Skeletal muscle satellite cell (primary cell): ENCODE measurements around the gene SSTR5.
"Not testable (repeated sequence)": the region's sequence is repeated elsewhere in the genome, so short reads cannot be mapped to it uniquely, and the experiment has no call there.

Experiments
- H3K27me3 ChIP-seq: 2 replicates; pipeline ENCODE4 v1.7.0; 2013; ENCODE audit warnings: low read length; ENCODE audit not compliant: control insufficient read depth, insufficient read depth
- H3K36me3 ChIP-seq: 2 replicates; pipeline ENCODE4 v1.7.0; 2013; ENCODE audit warnings: mild to moderate bottlenecking, control low read depth, low read length; ENCODE audit not compliant: insufficient read depth
- H3K4me1 ChIP-seq: 2 replicates; pipeline ENCODE4 v1.7.0; 2013; ENCODE audit warnings: low read length; ENCODE audit not compliant: control insufficient read depth, insufficient read depth
- H3K4me2 ChIP-seq: 2 replicates; pipeline ENCODE4 v1.7.0; 2013; ENCODE audit warnings: mild to moderate bottlenecking, low read length
- H3K4me3 ChIP-seq: 2 replicates; pipeline ENCODE4 v1.7.0; 2013; ENCODE audit warnings: low read length
- H3K9ac ChIP-seq: 2 replicates; pipeline ENCODE4 v1.7.0; 2013; ENCODE audit warnings: mild to moderate bottlenecking, low read depth, low read length, moderate library complexity
- H3K9me3 ChIP-seq: replicated peaks from 2 replicates; pipeline ENCODE4 v1.7.0; 2013; ENCODE audit warnings: mild to moderate bottlenecking, control low read depth, low read length

Gene SSTR5

GRCh38 chr16:1089439-1089821 lies 16.9 kb downstream of the SSTR5 start:
- H3K27me3 ChIP-seq = peaks cover 26% of the 10 kb centered on the region
- no peak overlapping the region for H3K4me2 ChIP-seq
- H3K4me1 ChIP-seq = peaks cover 6% of the 10 kb centered on the region
- peaks cover 6% of the 10 kb centered on the region for H3K9me3 ChIP-seq
- H3K36me3 ChIP-seq = no peaks in the 10 kb centered on the region
- H3K9ac ChIP-seq = no peak overlapping the region
- H3K4me3 ChIP-seq = no peak overlapping the region

GRCh38 chr16:1089822-1090619 lies 17.5 kb downstream of the SSTR5 start:
- peaks cover under 1% of the 10 kb centered on the region for H3K9me3 ChIP-seq
- no peaks in the 10 kb centered on the region for H3K36me3 ChIP-seq
- peaks cover 26% of the 10 kb centered on the region for H3K27me3 ChIP-seq
- peaks cover 6% of the 10 kb centered on the region for H3K4me1 ChIP-seq
- no peak overlapping the region for H3K9ac ChIP-seq
- H3K4me3 ChIP-seq = no peak overlapping the region
- no peak overlapping the region for H3K4me2 ChIP-seq

GRCh38 chr16:1090620-1091587 lies 18.4 kb downstream of the SSTR5 start:
- peaks cover 6% of the 10 kb centered on the region for H3K4me1 ChIP-seq

GRCh38 chr16:1091992-1092552 lies 19.5 kb downstream of the SSTR5 start:
- no peaks in the 10 kb centered on the region for H3K9me3 ChIP-seq

More at GRCh38 chr16:1090620-1091587, 18.4 kb downstream of the SSTR5 start:
- Histone ChIP-seq H3K27me3 (peaks cover 26% of the 10 kb centered on the region), H3K9ac (no peak overlapping the region), H3K4me3 (no peak overlapping the region), H3K4me2 (no peak overlapping the region), H3K36me3 (no peaks in the 10 kb centered on the region), H3K9me3 (no peaks in the 10 kb centered on the region)

GRCh38 chr16:1092685-1093283 lies 20.2 kb downstream of the SSTR5 start:
- H3K4me3 ChIP-seq, H3K36me3 ChIP-seq, H3K9ac ChIP-seq, H3K4me2 ChIP-seq, H3K9me3 ChIP-seq: not testable (repeated sequence)
- peaks cover 23% of the 10 kb centered on the region for H3K27me3 ChIP-seq
- peaks cover 13% of the 10 kb centered on the region for H3K4me1 ChIP-seq

More at GRCh38 chr16:1091992-1092552, 19.5 kb downstream of the SSTR5 start:
- H3K4me3 ChIP-seq = no peak overlapping the region
- H3K36me3 ChIP-seq = no peaks in the 10 kb centered on the region
- H3K9ac ChIP-seq = no peak overlapping the region
- peaks cover 26% of the 10 kb centered on the region for H3K27me3 ChIP-seq
- H3K4me1 ChIP-seq = peaks cover 6% of the 10 kb centered on the region
- H3K4me2 ChIP-seq = no peak overlapping the region

GRCh38 chr16:1093284-1094123 lies 21.0 kb downstream of the SSTR5 start:
- peaks cover 20% of the 10 kb centered on the region for H3K4me1 ChIP-seq
- no peak overlapping the region for H3K9ac ChIP-seq
- H3K9me3 ChIP-seq = no peaks in the 10 kb centered on the region
- peaks cover 15% of the 10 kb centered on the region for H3K27me3 ChIP-seq
- no peak overlapping the region for H3K4me2 ChIP-seq
- no peak overlapping the region for H3K4me3 ChIP-seq
- no peaks in the 10 kb centered on the region for H3K36me3 ChIP-seq

- H3K9ac ChIP-seq = no peak overlapping the region
- H3K9me3 ChIP-seq = no peaks in the 10 kb centered on the region
- H3K4me3 ChIP-seq = no peak overlapping the region
- peaks cover 20% of the 10 kb centered on the region for H3K4me1 ChIP-seq
- H3K4me2 ChIP-seq = no peak overlapping the region
- peaks cover 10% of the 10 kb centered on the region for H3K27me3 ChIP-seq
- no peaks in the 10 kb centered on the region for H3K36me3 ChIP-seq
These were observed 21.6 kb downstream of the SSTR5 start for GRCh38 chr16:1094124-1094479.

GRCh38 chr16:1094601-1095449 lies 22.3 kb downstream of the SSTR5 start:
- H3K4me1 ChIP-seq = peaks cover 19% of the 10 kb centered on the region
- H3K9ac ChIP-seq = no peak overlapping the region
- no peaks in the 10 kb centered on the region for H3K9me3 ChIP-seq
- H3K36me3 ChIP-seq = no peaks in the 10 kb centered on the region
- H3K27me3 ChIP-seq = peaks cover 6% of the 10 kb centered on the region
- H3K4me3 ChIP-seq = no peak overlapping the region
- H3K4me2 ChIP-seq = no peak overlapping the region

GRCh38 chr16:1095450-1096168 lies 23.1 kb downstream of the SSTR5 start:
- no peaks in the 10 kb centered on the region for H3K27me3 ChIP-seq
- no peaks in the 10 kb centered on the region for H3K36me3 ChIP-seq
- no peak overlapping the region for H3K4me2 ChIP-seq
- no peaks in the 10 kb centered on the region for H3K9me3 ChIP-seq
- H3K9ac ChIP-seq = no peak overlapping the region
- no peak overlapping the region for H3K4me3 ChIP-seq
- H3K4me1 ChIP-seq = peaks cover 14% of the 10 kb centered on the region
